Panc1 (cell line): ENCODE measurements around the gene UBE2Q1. TPM values are rescaled to one million over a fixed set of nuclear protein-coding genes. Genes with fewer than 3 reads are reported as not detected.

Experiments used
- ATAC-seq: fragments of 200-7000 bp; cut with Tn5 transposase; 2 replicates; pipeline ENCODE4 v1.9.1; 2020; ENCODE audit warnings: mild to moderate bottlenecking, moderate library complexity
- BruUV-seq: library from RNA; stranded (reverse); fragments of 400-500 nt; replicated peaks from 2 replicates; lab custom pipeline; 2021; lab: Mats Ljungman, UMichigan
- CTCF ChIA-PET: fragments of 300-600 bp; sonication (Branson Sonifier 250); formaldehyde crosslinking; loops from one replicate; lab custom pipeline; 2022; ENCODE audit warnings: antibody characterized with exemption; lab: Charles Lee
- POLR2A ChIA-PET: fragments of 300-600 bp; sonication (Branson Sonifier 250); formaldehyde crosslinking; loops from one replicate; lab custom pipeline; 2022; ENCODE audit warnings: antibody characterized with exemption; lab: Charles Lee
- DNase-seq: peaks from one replicate; pipeline ENCODE4 v3.0.0-alpha.2; 2010; ENCODE audit warnings: low read depth, low spot score
- H3K27ac ChIP-seq: 2 replicates; pipeline ENCODE4 v1.5.1; 2011; ENCODE audit warnings: mild to moderate bottlenecking, low read length, inconsistent platforms
- H3K27me3 ChIP-seq: fragments of 200-500 bp; sonication (Bioruptor generic); 2 replicates; pipeline ENCODE4 v1.6.0; 2014; ENCODE audit warnings: low read length, inconsistent platforms; ENCODE audit not compliant: control insufficient read depth, insufficient read depth
- H3K36me3 ChIP-seq: fragments of 200-500 bp; sonication (Bioruptor generic); 2 replicates; pipeline ENCODE4 v1.5.1; 2014; ENCODE audit warnings: inconsistent platforms, mild to moderate bottlenecking, low read length, moderate library complexity; ENCODE audit not compliant: control insufficient read depth, insufficient read depth
- H3K4me1 ChIP-seq: 2 replicates; pipeline ENCODE4 v1.5.1; 2011; ENCODE audit warnings: inconsistent platforms, mild to moderate bottlenecking, low read length, moderate library complexity; ENCODE audit not compliant: control insufficient read depth, insufficient read depth
- H3K4me3 ChIP-seq, 2 experiments: 2 replicates each; pipeline ENCODE4 v1.5.1; 2011 to 2012; ENCODE audit warnings: low read depth in 2 of 2, low read length in 2 of 2, mild to moderate bottlenecking in 2 of 2, inconsistent platforms in 1 of 2, moderate library complexity in 1 of 2
- H3K9me3 ChIP-seq: fragments of 200-500 bp; sonication (Bioruptor generic); 2 replicates; pipeline ENCODE4 v1.5.1; 2014; ENCODE audit warnings: low read depth, mild to moderate bottlenecking, inconsistent platforms, low read length, moderate library complexity; ENCODE audit not compliant: control insufficient read depth, insufficient read depth
- POLR2AphosphoS5 ChIP-seq: IDR thresholded peaks from 2 replicates; pipeline ENCODE4 v1.6.1; 2012; ENCODE audit warnings: mild to moderate bottlenecking, low read depth, low read length, moderate library complexity
- REST ChIP-seq, 2 experiments: IDR thresholded peaks; 2 replicates each; pipeline ENCODE4 v1.6.1; 2011 to 2012; ENCODE audit warnings: low read depth in 2 of 2, control low read depth in 1 of 2, low read length in 1 of 2, mild to moderate bottlenecking in 1 of 2, moderate library complexity in 1 of 2; ENCODE audit not compliant: insufficient read depth in 1 of 2
- SIN3A ChIP-seq: IDR thresholded peaks from 2 replicates; pipeline ENCODE4 v1.6.1; 2012; ENCODE audit warnings: low read depth, mild to moderate bottlenecking, low read length, moderate library complexity, borderline replicate concordance; ENCODE audit not compliant: insufficient read depth
- TCF7L2 ChIP-seq: IDR thresholded peaks from 2 replicates; pipeline ENCODE4 v1.6.1; 2011; ENCODE audit warnings: mild to moderate bottlenecking, low read depth, low read length, inconsistent platforms
- in situ Hi-C: cut with HindIII; loops from 2 replicates; pipeline ENCODE4 v1.10.0; 2016; ENCODE audit warnings: low sequenced_read_pairs, low pct_unique_long_range_greater_than_20kb
- intact Hi-C: fragments of 100-400 bp; cut with micrococcal nuclease; formaldehyde crosslinking; loops from one replicate; pipeline ENCODE4 v1.10.0; 2022; ENCODE audit not compliant: unreplicated experiment
- total RNA-seq: library from RNA; stranded (reverse); gene quantifications from one replicate; pipeline ENCODE4 v1.2.1, GENCODE V29; 2021; ENCODE audit not compliant: unreplicated experiment
- TF ChIP-seq, protein P1 (sequence below): fragments of 450-650 bp; IDR thresholded peaks from 2 replicates; pipeline ENCODE4 v1.5.1; 2017; ENCODE audit warnings: mild to moderate bottlenecking

UBE2Q1 gene
- total RNA-seq, 1 experiment from 2014 or later, result 96.0 TPM

- intact Hi-C loops (loop anchor here (5.0 kb wide), 1 partner anchor 64 kb away; no protein-coding TSS in a partner anchor), in situ Hi-C loops (no loop called here)
- Histone ChIP-seq H3K36me3 (peaks cover 7% of the 10 kb centered on the region), H3K4me1 (peaks cover 17% of the 10 kb centered on the region), H3K9me3 (no peaks in the 10 kb centered on the region), H3K4me3 (no peak overlapping the region), H3K27ac (no peak overlapping the region), H3K27me3 (no peaks in the 10 kb centered on the region)
- DNase-seq (no peak), ATAC-seq (peak; percentile 92)
- CTCF ChIA-PET, result interaction anchor here (0.6 to 2.1 kb wide), 17 partner anchors 8 to 345 kb away, joined by 3 to 42 read pairs (median 4); partner anchors contain the start of gene ATP8B2
- TF ChIP-seq REST (IDR thresholded peaks at IDR 0.05; ENCODE audit: insufficient read depth in 1 of 2, low read depth in 2 of 2, low read length in 1 of 2), result no peak
- TF ChIP-seq, protein P1, sequence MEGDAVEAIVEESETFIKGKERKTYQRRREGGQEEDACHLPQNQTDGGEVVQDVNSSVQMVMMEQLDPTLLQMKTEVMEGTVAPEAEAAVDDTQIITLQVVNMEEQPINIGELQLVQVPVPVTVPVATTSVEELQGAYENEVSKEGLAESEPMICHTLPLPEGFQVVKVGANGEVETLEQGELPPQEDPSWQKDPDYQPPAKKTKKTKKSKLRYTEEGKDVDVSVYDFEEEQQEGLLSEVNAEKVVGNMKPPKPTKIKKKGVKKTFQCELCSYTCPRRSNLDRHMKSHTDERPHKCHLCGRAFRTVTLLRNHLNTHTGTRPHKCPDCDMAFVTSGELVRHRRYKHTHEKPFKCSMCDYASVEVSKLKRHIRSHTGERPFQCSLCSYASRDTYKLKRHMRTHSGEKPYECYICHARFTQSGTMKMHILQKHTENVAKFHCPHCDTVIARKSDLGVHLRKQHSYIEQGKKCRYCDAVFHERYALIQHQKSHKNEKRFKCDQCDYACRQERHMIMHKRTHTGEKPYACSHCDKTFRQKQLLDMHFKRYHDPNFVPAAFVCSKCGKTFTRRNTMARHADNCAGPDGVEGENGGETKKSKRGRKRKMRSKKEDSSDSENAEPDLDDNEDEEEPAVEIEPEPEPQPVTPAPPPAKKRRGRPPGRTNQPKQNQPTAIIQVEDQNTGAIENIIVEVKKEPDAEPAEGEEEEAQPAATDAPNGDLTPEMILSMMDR, result peak; percentile 92
- no TSS peak for BruUV-seq
- POLR2A ChIA-PET, result no interaction called here
Observed at GRCh38 chr1:154546264-154547063, 12.0 kb downstream of the UBE2Q1 start.

GRCh38 chr1:154541231-154541630, 17.2 kb downstream of the UBE2Q1 start:
- Histone ChIP-seq H3K4me1 (no peaks in the 10 kb centered on the region), H3K4me3 (no peak overlapping the region), H3K9me3 (no peaks in the 10 kb centered on the region), H3K27ac (no peak overlapping the region), H3K36me3 (no peaks in the 10 kb centered on the region), H3K27me3 (peaks cover 2% of the 10 kb centered on the region; the same call in 1 of the 2 replicates)
- ATAC-seq (no peak), DNase-seq (no peak)
- CTCF ChIA-PET, result no interaction called here
- in situ Hi-C loops, result no loop called here
- intact Hi-C loops, result no loop called here
- no peak for TF ChIP-seq REST (IDR thresholded peaks at IDR 0.05; ENCODE audit: insufficient read depth in 1 of 2, low read depth in 2 of 2, low read length in 1 of 2)
- no peak for TF ChIP-seq TCF7L2
- no peak for TF ChIP-seq POLR2AphosphoS5
- TF ChIP-seq, protein P1, result no peak
- TF ChIP-seq SIN3A, result no peak
- POLR2A ChIA-PET, result no interaction called here
- no TSS peak for BruUV-seq
